Activated CD8-positive, alpha-beta memory T cell treated with anti-CD3 and anti-CD28 coated beads, Interleukin-2, amount 50 U/mL, for 1 hour (primary cell): ENCODE results near the gene KCNK17.

Source experiments
- DNase-seq: peaks from one replicate; pipeline ENCODE4 v3.0.0-alpha.2; 2020; ENCODE audit errors: extremely low read depth

KCNK17 gene

GRCh38 chr6:39335780-39336545 lies 21.7 kb upstream of the KCNK17 start:
- DNase-seq, result no peak

GRCh38 chr6:39333644-39334438 lies 19.6 kb upstream of the KCNK17 start:
- no peak for DNase-seq

GRCh38 chr6:39330476-39330875 lies 16.3 kb upstream of the KCNK17 start:
- DNase-seq, result no peak

- no peak for DNase-seq
Observed at GRCh38 chr6:39330057-39330456, 15.8 kb upstream of the KCNK17 start.

GRCh38 chr6:39328066-39328465 lies 13.8 kb upstream of the KCNK17 start:
- no peak for DNase-seq

- no peak for DNase-seq
Observed at GRCh38 chr6:39327507-39327906, 13.3 kb upstream of the KCNK17 start.

GRCh38 chr6:39322306-39322850 lies 8.2 kb upstream of the KCNK17 start, which contains the start of gene KCNK16:
Gene KCNK16 (minus strand): TSS chr6:39322702. CDS start chr6:39322540, 162 bp downstream.
- no peak for DNase-seq

GRCh38 chr6:39321761-39322160 lies 7.5 kb upstream of the KCNK17 start:
- DNase-seq, result no peak

- DNase-seq, result no peak
Observed at GRCh38 chr6:39320363-39320984, 6.3 kb upstream of the KCNK17 start.

GRCh38 chr6:39319621-39320362 lies 5.6 kb upstream of the KCNK17 start:
- no peak for DNase-seq

GRCh38 chr6:39317256-39317655 lies 3.0 kb upstream of the KCNK17 start:
- no peak for DNase-seq

GRCh38 chr6:39313526-39314272 lies 520 bp downstream of the KCNK17 start:
- DNase-seq, result no peak

GRCh38 chr6:39312912-39313525 lies 1.2 kb downstream of the KCNK17 start:
- DNase-seq, result no peak

- DNase-seq, result no peak
Observed at GRCh38 chr6:39310542-39310941, 3.7 kb downstream of the KCNK17 start.

GRCh38 chr6:39309942-39310531 lies 4.2 kb downstream of the KCNK17 start:
- DNase-seq, result no peak

- DNase-seq, result no peak
Observed at GRCh38 chr6:39307462-39307861, 6.8 kb downstream of the KCNK17 start.

- DNase-seq, result no peak
Observed at GRCh38 chr6:39304951-39305350, 9.3 kb downstream of the KCNK17 start.

- DNase-seq, result no peak
Observed at GRCh38 chr6:39303425-39304153, 10.6 kb downstream of the KCNK17 start.
